ENCODE results near the gene PTGFR. TPM values are rescaled to one million over a fixed set of nuclear protein-coding genes. Genes with fewer than 3 reads are reported as not detected.

The PTGFR gene
- total and polyA plus RNA-seq, 2 of the 4 experiments (the other 2 are of a cell fraction) = 1.7 to 5.4 TPM

DNA sequence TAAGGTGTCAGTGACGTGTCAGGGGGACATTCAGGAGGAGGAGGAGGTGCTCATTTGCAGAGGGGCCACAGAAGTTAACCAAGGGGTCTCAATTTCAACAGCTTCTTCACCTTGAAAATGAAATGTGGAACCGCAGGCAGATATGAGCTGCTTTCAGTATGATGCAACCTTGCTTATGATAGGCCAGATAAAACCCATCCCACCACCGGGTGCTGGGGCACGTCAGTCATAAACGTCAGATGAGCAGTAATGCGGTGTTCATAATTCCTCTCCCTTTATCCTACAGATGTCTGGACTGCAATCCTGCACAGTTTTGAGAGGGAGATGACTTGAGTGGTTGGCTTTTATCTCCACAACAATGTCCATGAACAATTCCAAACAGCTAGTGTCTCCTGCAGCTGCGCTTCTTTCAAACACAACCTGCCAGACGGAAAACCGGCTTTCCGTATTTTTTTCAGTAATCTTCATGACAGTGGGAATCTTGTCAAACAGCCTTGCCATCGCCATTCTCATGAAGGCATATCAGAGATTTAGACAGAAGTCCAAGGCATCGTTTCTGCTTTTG is 1.7 kb downstream of the PTGFR start:
- no peak overlapping the region for H2AK9ac ChIP-seq (replicated peaks; ENCODE audit: low read depth, low read length, poor library complexity)
- H3K27ac ChIP-seq (ENCODE audit: insufficient read depth, low read length) = no peak overlapping the region
- peak overlapping the region; percentile 31; the same call in 1 of the 2 replicates for H3K23ac ChIP-seq (ENCODE audit: low read depth, low read length)
- 73% methylated on average over 6 of the region's 12 CpGs; no CpG with 5 or more reads in 1 of the 2 experiments for WGBS, 2 experiments (ENCODE audit: extremely low coverage in 2 of 2, insufficient read length in 1 of 2)
- H2BK20ac ChIP-seq (ENCODE audit: low read depth, low read length) = no peak overlapping the region
- H3K4me2 ChIP-seq (ENCODE audit: low read depth, low read length) = no peak overlapping the region
- H2BK5ac ChIP-seq (ENCODE audit: low read depth, low read length, poor library complexity, severe bottlenecking) = no peak overlapping the region
- in situ Hi-C loops (cut with MboI; ENCODE audit: low sequenced_read_pairs) (no loop called here), intact Hi-C loops (cut with micrococcal nuclease) (no loop called here), dilution Hi-C loops (cut with HindIII; ENCODE audit: low sequenced_read_pairs, unreplicated experiment) (no loop called here)
- no peaks in the 10 kb centered on the region for H4K20me1 ChIP-seq (ENCODE audit: insufficient read depth, low read length)
- H4K8ac ChIP-seq (ENCODE audit: low read depth in 2 of 2, low read length in 2 of 2) = no peak overlapping the region
- no peak overlapping the region for H3K9ac ChIP-seq (ENCODE audit: low read depth, low read length)
- BruUV-seq (replicated peaks) = no TSS peak
- H2BK120ac ChIP-seq (ENCODE audit: low read depth, low read length) = no peak overlapping the region
- H4K91ac ChIP-seq (ENCODE audit: insufficient read depth, low read depth, low read length) = no peak overlapping the region
- H4K5ac ChIP-seq (ENCODE audit: low read depth, low read length) = no peak overlapping the region
- no peak overlapping the region for H3K18ac ChIP-seq (ENCODE audit: low read depth, low read length)
- H3K9me3 ChIP-seq (ENCODE audit: control insufficient read depth, insufficient read depth, low read length) = no peaks in the 10 kb centered on the region
- peak overlapping the region; percentile 10 for H2AFZ ChIP-seq (replicated peaks; ENCODE audit: low read length, poor library complexity)
- H3K79me1 ChIP-seq (ENCODE audit: low read depth in 1 of 2, low read length in 2 of 2) = peaks cover 0 to 17% of the 10 kb centered on the region in 2 experiments; a peak in 2 of 4 replicates
- 0 out of 2 replicates have a peak overlapping the region, but pooled peaks have one; percentile 0 for H3K56ac ChIP-seq (ENCODE audit: extremely low read depth, insufficient read depth, low read length)
- DNase-seq (no peak), ATAC-seq (ENCODE audit: low read depth) (no peak)
- H2BK15ac ChIP-seq (ENCODE audit: low read depth, low read length) = no peak overlapping the region
- no peak overlapping the region; the same call in 1 of the 2 replicates for H2AK5ac ChIP-seq (ENCODE audit: low read depth, low read length)
- peaks cover 10% of the 10 kb centered on the region for H3K9me1 ChIP-seq (ENCODE audit: insufficient read depth, low read length)
- no peak overlapping the region for H3K4me3 ChIP-seq (ENCODE audit: insufficient read depth, low read depth, low read length)
- no peaks in the 10 kb centered on the region; the same call in 1 of the 2 replicates for H3K4me1 ChIP-seq (ENCODE audit: control insufficient read depth, insufficient read depth, low read length)
- ChIA-PET POLR2A (ENCODE audit: unreplicated experiment) (no interaction called here), CTCF (interaction anchor here (1.2 kb wide), 1 partner anchor 8 kb away, joined by 5 read pairs; no protein-coding TSS in a partner anchor)
- H3K27me3 ChIP-seq (ENCODE audit: control insufficient read depth, insufficient read depth, low read length) = no peaks in the 10 kb centered on the region
- peak; percentile 48; the same call in 1 of the 2 replicates for TF ChIP-seq CEBPB (IDR thresholded peaks at IDR 0.05; ENCODE audit: low read depth, low read length)
- no peak for TF ChIP-seq BHLHE40 (IDR thresholded peaks at IDR 0.05; ENCODE audit: low read depth, low read length)
- H3K4ac ChIP-seq (ENCODE audit: low read depth, low read length) = peak overlapping the region; percentile 5; the same call in 1 of the 2 replicates
- peak overlapping the region; percentile 55; the same call in 1 of the 2 replicates for H3K14ac ChIP-seq (replicated peaks; ENCODE audit: low read depth, low read length)
- no peaks in the 10 kb centered on the region for H3K36me3 ChIP-seq (ENCODE audit: control insufficient read depth, insufficient read depth, low read length)

All from IMR-90 (cell line).